NCI-H524 (cell line): ENCODE results near the gene GSS.

Experiments
- DNase-seq, 2 experiments: peaks; one replicate each; lab custom pipeline; 2025; lab: John Stamatoyannopoulos, UW

GSS gene

DNA sequence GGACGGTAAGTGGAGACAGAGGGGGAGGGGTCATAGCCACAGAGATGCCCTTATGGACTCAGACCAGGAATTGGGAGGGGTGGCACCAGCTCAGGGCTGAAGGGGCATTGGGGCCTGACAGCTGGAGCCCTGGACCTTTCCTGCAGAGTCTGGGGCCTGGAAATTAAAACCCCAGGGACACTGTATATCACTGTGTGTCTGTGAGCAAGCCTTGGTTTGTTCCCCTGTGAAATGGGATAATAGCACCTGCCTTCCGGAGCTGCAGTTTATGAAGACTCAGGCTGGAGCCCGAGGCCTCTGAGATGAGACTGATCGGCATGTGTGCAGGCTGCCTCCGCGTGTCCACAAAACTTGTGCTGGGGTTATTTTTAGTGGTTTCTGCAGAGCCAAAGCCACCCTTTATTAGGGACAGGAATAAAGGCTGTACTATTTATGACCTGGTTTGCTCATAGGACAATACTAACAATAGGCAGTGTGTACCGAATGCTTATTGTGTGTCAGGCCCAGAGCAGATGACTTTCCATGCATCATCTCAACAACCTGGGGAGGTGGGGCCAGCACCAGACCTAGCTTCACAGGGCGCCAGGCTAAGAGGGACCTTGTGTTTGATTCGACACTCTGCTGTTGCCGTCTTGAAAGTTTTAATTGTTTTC is 22.6 kb upstream of the GSS start:
- DNase-seq: no peak

DNA sequence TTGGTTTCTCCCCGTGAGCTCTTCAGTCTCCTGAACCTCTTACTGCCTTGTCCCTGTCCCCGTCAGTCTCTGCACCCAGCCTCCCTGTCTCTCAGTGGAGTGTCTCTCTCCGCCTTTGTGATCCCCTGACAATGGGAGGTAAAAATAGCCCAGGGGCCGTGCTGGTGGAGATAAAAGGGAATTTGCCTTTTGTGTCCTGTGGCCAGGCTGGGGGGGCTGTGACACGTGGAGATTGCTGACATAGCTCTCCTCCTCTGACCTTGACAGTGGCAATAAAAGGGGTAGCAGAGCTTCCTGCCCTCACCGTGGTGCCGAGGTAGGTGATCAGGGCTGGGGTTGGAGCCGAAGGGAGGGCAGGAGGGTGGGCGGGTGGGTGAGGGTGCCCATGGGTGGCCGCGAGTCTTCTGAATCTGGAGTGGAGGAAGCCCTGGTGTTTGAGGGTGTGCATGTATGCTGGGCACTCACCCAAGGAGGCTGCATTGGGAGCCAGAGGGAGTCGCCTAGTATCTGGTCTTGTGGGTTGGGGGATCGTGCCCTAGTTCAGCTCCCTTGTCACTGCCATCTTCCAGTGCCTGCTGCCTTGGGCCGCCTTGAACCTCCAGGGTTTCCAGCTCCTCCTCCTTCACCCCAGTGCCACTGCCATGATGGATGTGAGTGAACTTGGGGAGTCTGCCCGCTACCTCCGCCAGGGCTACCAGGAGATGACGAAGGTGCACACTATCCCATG is 21.9 kb upstream of the GSS start:
- DNase-seq: no peak

DNA sequence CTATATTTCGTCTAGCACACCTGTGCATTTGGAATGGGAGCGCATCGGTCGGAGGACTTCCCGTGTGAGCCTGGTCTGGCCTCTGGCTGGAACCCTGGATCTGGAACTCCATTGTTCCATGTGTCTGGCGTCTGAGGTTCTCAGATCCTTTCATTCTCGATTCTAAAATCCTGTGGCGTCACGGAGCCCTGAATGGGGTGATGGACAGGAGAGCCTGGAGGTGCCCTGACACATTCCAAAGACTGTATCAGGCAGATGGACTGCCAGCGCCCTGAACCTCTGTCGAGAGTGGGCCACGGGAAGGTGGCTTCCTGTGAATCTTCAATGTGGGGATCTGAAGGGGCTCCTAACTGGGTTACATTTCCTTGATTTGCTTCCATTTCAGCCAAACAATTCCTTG is 20.7 kb upstream of the GSS start:
- no peak for DNase-seq

DNA sequence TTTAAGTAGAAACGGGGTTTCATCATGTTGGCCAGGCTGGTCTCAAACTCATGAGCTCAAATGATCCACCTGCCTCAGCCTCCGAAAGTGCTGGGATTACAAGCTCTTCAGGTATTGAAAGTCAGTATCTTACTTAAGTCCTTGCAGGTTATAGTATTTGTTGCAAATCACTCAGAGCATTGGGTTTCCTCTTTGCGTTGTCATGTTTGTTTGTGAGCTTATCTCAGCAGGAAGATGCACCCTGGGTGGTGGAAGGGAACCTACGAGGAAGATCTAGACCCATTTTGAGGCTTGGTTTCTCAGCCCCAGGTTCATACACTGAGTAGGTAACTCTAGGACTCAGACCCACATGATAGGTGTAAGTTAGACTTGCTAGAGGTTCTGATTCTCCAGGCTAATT is 18.6 kb upstream of the GSS start:
- DNase-seq: no peak

DNA sequence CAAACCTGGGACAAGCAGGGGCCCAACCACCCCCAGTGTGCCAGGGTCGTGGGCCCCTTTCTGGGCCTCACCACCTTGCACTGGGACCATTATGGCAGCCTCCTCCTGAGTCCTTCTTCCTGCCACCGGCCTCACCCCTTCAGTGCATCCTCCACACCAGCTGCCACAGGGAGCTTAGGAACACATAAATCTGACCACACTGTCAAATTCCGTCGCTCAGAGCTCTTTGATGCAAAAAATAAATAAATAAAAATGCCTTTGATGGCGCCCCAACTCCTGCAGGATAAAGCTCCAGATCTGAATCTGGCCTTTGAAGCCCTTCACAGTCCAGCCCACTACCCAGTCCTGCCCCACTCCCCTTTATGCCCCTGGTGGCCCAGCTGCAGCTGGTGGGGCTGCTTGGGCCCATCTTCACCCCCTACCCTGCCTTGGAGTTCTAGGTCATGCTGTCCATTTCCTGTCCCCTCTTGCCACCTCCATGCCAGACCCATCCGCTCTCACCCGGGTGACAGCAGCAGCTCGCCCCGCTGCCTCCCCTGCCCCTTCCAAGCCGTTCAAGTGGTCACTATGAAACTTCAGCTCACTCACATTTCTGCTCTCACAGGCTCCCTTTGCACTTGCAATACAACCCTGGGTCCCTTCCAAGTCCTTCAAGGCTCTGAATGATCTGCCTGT is 16.1 kb upstream of the GSS start:
- no peak for DNase-seq

DNA sequence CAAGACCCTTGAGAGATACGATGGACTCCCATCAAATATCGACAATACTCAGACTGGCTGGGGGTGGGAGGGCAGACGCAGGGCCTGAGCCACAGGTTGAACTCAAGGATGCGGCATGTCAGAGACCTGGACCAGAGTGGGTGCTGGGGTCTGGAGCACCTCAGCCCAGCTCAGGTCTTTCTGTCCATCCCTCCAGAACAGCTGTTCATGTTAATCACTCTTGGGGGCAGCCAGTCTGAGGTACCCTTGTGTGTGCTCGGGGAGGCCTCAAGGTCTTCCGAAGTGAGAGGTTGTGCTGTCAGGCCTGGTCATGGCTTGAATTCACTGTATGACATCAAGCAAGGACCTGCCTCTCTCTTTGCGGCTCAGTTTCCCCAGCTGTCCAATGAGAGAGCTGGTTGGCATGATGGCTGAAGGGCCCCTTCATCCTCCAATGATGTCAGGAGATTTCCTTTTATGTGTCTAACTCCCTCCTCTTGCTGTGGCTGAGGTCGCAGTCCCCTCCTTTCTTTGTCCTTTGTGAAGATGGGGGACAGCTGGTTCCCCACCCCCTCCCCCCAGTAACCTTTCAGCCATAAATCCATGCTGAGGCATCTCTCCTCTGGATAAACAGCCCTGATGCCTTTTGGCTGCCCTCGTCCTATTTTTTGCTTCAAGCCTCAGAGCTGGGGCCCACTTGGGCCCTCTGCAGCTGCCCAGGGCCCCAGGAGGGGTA is 15.4 kb upstream of the GSS start:
- no peak for DNase-seq

DNA sequence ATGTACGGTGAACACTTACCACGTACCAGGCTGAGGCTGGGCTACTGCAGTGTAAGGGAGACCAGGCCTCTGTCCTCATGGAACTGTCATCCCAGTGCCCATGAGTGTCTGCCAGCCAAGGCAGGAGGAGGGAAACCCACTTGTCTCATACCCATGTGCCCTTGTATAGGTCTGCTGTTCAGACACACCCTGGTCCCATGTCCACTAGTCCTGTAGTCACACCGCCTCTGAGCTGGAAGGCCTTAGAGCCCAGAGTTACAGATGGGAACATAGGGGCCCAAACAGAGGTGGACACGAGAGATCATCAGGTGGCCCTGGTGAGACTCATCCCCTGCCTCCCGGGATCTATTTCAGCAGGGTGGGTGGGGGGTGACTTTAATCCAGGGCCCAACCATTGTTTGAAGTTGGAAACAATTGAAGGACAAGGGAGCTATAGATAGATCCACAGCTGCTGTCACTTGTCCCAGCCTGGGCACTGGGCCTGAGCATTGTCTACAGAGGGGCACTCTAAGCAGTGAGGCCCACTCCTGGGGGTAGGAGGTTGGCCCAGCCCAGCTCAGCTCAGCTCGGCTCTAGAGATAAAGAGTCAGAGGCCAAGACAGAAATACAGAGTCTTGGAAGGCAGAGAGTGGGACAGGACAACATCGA is 14.7 kb upstream of the GSS start:
- DNase-seq: no peak

DNA sequence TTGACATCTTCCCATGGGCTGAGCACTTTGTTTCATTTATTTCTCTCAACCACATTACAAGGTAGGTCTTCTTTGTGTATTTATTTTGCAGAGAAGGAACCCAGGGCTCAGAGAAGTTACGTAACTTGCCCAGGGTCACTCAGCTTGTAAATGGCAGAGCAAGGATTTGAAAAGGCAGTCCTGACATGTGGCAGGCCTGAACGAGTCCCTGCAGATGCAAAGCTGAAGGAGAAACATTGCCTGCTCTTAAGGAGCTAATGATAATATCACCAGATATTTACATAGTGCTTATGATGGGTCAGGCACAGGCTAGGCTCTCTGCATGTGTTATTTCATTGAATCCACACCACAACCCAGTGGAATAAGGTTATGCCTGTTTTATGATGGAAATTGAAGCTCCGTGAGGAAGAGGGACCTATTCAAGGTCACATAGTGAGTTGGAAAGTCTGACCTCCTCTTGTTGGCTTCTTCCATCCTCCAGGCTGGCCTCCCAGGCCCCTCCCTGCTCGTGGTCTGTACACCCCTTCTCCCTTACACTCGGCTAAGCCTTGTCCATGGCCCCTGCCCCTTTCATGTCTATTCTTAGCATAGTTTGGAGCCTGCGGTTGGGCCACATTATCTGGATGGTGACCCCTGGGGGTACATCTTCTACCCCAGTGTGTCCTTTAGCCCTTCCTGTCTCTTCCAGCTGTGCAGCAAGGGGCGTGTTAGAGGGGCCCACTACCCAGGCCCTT is 12.6 kb upstream of the GSS start:
- no peak for DNase-seq

DNA sequence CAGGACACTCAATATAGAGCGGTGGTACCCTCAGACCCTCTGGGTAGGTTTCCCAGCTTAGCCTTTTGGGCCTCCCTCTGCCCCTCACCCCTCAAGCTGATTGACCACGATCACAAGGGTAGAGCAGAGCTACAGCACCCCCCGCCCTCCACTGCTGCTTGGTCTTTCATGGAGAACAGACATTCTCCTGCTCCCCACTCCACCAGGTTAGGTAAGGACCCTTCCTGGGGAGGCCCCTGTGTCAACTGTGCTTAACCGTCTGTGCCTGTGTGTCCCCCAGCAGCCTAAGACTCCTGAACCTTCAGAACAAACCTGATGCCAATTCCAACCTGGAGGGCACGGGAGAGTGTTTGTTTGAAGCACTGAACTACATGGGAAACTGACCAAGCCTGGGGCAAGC is 11.8 kb upstream of the GSS start:
- DNase-seq: no peak

DNA sequence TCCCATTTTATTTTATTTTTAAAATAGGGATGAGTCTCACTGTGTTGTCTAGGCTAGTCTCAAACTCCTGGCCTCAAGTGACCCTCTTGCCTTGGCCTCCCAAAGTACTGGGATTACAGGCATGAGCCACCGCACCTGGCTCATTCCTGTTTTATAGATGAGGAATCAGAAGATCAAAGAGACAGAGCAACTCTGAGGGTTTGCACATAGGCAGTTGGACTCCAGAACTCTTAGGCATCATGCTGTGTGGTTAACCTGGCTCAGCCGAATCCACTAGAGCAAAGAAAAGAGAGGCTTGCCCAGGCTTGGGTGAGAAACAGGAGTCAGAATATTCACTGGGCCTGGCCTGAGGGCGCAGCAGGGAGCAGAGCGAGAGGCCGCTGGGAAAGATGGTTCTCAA is 9.4 kb upstream of the GSS start:
- DNase-seq: no peak

DNA sequence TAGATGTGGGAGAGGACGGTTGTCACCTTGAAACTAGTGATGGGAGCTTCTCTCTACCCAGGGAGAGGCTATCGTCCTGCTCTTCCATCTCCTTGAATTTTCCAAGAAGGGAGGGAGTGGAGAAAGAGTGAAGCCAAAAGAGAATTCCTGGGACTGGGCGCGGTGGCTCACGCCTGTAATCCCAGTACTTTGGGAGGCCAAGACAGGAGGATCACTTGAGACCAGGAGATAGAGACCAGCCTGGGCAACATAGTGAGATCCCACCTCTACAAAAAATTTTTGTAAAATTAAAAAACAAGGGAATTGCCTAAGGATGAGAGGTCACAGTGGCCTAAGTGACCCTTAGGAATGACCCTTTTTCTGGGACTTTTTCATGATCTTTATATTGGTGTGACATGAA is 8.9 kb upstream of the GSS start:
- DNase-seq: no peak

DNA sequence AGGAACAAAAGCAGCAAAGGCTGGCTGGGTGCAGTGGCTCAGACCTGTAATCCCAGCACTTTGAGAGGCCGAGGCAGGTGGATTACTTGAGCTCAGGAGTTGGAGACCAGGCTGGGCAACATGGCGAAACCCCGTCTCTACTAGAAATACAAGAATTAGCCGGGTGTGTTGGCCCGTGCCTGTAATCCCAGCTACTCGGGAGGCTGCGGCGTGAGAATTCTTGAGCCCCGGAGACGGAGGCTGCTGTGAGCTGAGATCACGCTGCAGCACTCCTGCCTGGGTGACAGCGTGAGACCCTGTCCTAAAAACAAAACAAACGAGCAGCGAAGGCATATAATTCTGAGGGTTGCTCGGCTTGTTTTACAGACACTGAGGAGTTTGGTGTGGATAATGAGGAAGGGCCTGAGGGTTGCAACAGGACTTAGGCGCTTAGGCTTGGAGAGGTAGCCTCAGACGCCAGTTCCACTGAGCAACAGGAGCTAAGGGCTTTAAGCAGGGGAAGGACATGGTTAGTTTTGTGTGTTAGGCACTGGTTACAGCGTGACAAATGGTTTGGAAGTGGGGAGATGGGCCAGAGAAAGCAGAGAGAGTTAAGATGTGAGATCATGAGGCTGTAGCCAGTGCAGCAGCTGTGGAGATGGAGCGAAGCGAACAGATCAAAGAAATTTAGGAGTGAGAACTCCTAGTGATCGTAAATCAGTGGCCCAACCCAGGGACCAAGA is 1.3 kb upstream of the GSS start:
- DNase-seq: no peak

DNA sequence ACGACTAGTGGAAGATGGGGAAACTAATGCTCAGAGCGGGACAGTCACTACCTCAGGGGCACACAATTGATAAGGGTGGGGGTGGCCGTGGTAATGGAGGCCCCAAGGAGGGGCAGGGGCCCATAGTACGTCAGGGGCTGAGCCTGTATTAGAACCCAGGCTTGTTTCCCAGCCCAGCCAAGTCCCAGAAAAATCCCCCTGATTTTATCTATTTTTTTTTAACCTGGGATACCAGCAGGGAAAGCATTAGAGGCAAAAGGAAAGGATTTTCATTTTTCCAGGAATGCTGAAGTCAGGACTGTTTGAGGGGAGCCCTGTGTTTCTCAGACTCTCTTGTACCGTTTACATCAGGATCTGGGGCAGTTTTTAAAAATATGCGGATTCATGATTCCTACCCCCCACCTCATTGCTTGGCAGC is 444 bp upstream of the GSS start:
- DNase-seq: no peak

DNA sequence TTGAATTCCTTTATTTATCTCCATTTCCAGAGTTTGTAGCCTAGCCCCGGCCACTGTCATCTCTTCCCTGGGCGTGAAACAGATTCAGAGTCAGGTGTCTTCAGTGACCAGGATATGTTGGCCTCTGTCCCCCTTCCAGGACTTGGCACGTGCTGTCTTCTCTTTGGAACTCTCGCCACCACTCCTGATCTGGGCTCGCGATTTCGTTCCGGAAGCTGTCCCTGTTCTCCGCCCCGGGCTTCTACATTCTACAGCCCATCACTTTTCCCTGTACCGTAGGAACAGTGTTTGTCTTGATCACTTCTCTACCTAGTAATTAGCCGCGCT is 739 bp downstream of the GSS start:
- DNase-seq: no peak

DNA sequence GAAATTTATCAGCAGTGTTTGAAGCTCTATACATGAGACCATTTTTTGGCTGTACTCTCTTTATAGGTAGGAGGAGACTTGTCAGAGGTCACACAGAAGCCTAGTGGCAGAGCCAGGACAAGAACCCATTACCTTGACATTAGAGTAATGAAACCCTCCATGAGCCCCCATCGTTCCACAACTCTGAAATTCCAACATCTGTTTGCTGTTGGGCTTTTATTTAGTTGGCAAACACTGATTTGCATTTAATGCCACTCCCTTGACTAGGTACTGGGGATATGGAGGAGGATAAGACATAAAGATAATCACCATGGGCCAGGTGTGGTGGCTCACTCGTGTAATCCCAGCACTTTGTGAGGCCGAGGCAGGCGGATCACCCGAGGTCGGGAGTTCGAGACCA is 1.6 kb downstream of the GSS start:
- no peak for DNase-seq

DNA sequence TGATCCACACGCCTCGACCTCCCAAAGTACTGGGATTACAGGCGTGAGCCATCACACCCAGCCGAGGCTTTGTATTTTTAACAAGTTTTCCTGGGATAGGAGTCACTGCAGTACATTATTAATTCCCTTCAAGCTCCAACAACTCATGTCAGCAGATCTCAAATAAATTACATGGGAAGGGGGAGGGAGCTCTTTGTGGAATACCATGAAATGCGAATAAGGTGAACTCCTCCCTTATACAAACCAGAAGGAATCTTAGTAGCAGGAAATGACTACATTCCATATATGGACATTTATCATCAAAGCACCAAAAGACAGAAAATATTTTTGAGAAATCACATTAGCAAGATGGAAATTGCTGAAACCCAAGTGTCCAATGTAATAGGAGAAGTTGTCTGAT is 2.9 kb downstream of the GSS start:
- DNase-seq: no peak

DNA sequence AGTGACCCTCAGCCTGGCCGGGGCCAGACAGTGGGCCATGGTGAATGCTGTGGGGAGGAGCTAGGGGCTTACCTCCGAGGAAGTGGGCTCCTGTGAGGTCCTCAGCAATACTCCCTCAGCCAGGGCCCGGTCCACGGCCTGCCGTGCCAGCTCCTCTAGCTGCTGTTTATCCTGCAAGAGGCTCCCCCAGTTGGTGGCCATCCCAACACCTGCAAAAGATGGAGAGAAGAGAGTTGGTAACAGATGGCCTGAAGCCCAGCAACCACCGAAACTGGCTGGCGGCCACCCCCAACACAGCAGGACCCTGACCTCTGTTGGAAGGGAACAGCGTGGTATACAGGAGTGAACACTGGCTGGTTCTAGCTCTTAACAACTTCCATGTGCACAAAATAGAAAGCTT is 4.0 kb downstream of the GSS start:
- DNase-seq: peak in 1 of 2 experiments; percentile 21

DNA sequence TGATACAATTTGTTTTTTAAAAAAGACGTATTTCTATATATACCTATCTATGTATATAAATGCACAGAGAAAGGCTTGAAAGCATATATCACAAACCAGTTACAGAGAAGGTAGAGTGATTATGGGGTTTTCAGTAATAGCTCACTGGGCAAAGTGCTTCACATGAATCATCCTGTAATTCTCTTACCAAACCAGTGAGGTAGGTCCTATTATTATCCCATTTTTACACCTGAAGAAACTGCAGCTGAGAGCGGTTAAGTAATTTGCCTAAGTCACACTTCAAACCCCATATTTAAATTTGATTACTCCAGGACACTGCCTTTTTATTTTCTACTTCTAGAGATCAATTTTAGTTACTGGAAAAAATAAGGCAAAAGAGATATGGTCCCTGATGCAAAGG is 4.4 kb downstream of the GSS start:
- DNase-seq: no peak

DNA sequence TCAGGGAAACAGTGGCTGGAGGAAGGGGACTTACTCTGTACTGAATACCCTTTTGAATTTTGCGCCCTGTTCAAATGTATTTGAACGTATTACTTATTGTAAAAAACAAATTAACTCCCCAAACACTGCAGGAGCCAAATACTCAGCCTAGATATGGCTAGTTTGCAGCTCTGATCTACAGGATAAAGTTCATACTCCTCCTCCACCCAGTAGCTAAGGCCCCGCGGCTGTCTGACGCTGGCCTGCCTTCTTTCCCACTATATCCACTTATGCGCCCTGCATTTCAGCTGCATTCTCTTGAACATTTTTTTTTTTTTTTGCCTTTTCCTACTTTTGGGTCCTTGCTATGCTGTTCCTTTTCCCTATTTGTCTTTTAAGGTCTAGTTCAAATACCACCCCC is 6.5 kb downstream of the GSS start:
- DNase-seq: no peak

DNA sequence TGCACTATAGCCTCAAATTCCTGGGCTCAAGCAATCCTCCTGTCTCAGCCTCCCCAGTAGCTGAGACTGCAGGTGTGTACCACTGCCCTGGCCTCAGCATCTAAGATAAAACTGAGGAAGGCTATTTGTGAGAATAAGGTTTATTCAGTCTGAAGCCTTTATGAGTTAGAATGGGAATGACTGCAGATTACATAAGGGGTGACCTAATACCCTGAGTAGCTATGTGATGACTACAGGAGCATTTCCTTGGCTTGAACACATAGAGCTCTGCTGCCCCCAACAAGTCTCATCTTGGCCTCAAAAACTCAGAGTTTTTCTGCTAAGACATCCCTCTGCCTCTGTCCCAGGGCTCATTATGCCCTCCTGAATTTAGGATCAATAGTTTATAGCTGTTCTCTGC is 7.6 kb downstream of the GSS start:
- DNase-seq: no peak

DNA sequence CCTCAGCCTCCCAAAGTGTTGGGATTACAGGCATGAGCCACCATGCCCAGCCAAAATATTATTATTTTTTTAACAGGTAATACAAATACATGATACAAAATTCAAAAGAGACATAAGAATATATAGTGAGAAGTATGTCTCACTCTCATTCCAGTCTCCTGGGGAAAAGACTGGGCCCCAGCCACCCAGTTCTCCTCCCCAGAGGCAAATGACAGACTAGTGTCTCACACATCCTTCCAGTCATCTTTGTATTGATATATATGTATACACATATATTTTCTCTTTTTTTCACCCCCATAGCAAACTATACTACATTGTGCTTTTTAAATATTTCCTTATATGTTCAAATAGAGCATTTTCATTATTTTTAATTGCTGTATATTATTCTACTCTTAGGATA is 8.3 kb downstream of the GSS start:
- no peak for DNase-seq
